ENCODE measurements around the gene ADARB1. TPM values are rescaled to one million over a fixed set of nuclear protein-coding genes. Genes with fewer than 3 reads are reported as not detected.
A peak's percentile ranks its signal among the peaks of the same experiment; 100 is the strongest.

ADARB1 gene
- total RNA-seq, 1 experiment from 2014 or later: 31.9 TPM

DNA sequence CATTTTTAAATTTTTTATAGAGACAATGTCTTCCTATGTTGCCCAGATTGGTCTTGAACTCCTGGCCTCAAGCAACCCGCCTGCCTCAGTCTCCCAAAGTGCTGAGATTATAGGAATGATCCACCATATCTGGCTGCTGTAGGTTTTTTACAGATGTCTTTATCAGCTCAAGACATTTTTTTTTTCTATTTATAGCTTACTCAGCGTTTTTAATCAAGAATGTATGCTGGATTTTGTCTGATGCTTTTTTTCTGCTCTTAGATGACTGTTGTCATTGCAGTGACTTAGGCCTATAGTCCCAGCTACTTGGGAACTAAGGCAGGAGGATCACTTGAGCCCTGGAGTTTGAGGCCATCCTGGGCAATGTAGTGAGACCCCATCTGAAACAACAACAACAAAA is 140.8 kb downstream of the ADARB1 start:
- DNase-seq (ENCODE audit: low spot score): no peak
- ChIA-PET POLR2A (ENCODE audit: low non-redundant PET) (no interaction called here), CTCF (no interaction called here)
- Histone ChIP-seq H3K27ac (ENCODE audit: low read depth, low read length, poor library complexity, severe bottlenecking) (no peak overlapping the region), H3K9me3 (ENCODE audit: low read depth, low read length, poor library complexity, severe bottlenecking) (peaks cover 15% of the 10 kb centered on the region), H3K36me3 (ENCODE audit: insufficient read depth, low read length, poor library complexity, severe bottlenecking) (no peaks in the 10 kb centered on the region), H3K27me3 (replicated peaks; ENCODE audit: insufficient read depth, low read depth, low read length, poor library complexity) (no peaks in the 10 kb centered on the region), H3K4me1 (ENCODE audit: insufficient read depth, low read length, poor library complexity, severe bottlenecking) (peaks cover 6% of the 10 kb centered on the region), H3K4me3 (ENCODE audit: low read depth, low read length, poor library complexity, severe bottlenecking) (no peak overlapping the region)
- intact Hi-C loops (cut with micrococcal nuclease; ENCODE audit: unreplicated experiment): no loop called here
- TF ChIP-seq EZH2 (IDR thresholded peaks at IDR 0.05; ENCODE audit: borderline replicate concordance, low read depth, low read length, poor library complexity, severe bottlenecking): no peak
- TF ChIP-seq, protein P1, sequence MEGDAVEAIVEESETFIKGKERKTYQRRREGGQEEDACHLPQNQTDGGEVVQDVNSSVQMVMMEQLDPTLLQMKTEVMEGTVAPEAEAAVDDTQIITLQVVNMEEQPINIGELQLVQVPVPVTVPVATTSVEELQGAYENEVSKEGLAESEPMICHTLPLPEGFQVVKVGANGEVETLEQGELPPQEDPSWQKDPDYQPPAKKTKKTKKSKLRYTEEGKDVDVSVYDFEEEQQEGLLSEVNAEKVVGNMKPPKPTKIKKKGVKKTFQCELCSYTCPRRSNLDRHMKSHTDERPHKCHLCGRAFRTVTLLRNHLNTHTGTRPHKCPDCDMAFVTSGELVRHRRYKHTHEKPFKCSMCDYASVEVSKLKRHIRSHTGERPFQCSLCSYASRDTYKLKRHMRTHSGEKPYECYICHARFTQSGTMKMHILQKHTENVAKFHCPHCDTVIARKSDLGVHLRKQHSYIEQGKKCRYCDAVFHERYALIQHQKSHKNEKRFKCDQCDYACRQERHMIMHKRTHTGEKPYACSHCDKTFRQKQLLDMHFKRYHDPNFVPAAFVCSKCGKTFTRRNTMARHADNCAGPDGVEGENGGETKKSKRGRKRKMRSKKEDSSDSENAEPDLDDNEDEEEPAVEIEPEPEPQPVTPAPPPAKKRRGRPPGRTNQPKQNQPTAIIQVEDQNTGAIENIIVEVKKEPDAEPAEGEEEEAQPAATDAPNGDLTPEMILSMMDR (conservative IDR thresholded peaks at IDR 0.05; ENCODE audit: low read depth, low read length): no peak
- BruUV-seq (replicated peaks): no TSS peak

DNA sequence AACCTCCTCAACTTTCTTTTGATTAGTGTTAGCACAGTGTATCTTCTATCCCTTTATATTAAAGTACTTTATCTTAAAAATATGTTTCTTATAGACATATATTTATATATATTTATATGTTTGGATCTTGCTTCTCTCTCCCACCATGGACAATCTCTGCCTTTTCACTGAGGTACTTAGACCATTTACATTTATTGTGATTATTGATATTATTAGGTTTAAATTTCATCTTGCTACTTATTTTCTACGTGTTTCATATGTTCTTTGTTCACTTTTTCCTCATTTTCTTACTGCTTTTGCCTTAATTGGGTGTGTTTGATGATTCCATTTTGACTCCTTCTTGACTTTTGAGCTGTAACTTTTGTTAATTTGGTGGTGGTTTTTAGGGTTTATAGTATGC is 142.6 kb downstream of the ADARB1 start:
- CTCF ChIA-PET: no interaction called here

DNA sequence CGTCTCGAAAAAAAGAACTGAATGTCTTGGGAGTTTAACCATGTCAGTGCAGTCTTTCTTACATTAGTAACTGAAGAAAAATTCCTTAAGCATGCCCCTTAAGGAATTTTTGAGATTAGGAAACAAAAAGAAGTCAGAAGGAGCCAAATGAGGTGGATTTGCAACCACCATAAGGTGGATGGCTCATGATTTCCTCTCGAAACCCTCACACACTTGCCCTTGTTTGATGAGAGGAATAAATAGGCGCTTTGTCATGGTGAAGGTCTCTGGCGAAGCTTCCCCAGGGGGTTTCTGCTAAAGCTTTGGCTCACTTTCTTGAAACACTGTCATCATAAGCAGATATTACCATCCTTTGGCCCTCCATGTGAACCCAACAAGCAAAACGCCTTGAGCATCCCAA is 145.1 kb downstream of the ADARB1 start:
- POLR2A ChIA-PET (ENCODE audit: low non-redundant PET): no interaction called here
- no TSS peak for BruUV-seq (replicated peaks)
- H3K4me1 ChIP-seq (ENCODE audit: insufficient read depth, low read length, poor library complexity, severe bottlenecking): peaks cover 6% of the 10 kb centered on the region
- CTCF ChIA-PET: interaction anchor here (0.7 kb wide), 1 partner anchor 106 kb away, joined by 4 read pairs; no protein-coding TSS in a partner anchor
- H3K36me3 ChIP-seq (ENCODE audit: insufficient read depth, low read length, poor library complexity, severe bottlenecking): no peaks in the 10 kb centered on the region
- H3K27me3 ChIP-seq (replicated peaks; ENCODE audit: insufficient read depth, low read depth, low read length, poor library complexity): no peaks in the 10 kb centered on the region
- peaks cover 15% of the 10 kb centered on the region for H3K9me3 ChIP-seq (ENCODE audit: low read depth, low read length, poor library complexity, severe bottlenecking)
- no peak for TF ChIP-seq EZH2 (IDR thresholded peaks at IDR 0.05; ENCODE audit: borderline replicate concordance, low read depth, low read length, poor library complexity, severe bottlenecking)
- TF ChIP-seq, protein P1 (conservative IDR thresholded peaks at IDR 0.05; ENCODE audit: low read depth, low read length): no peak
- H3K27ac ChIP-seq (ENCODE audit: low read depth, low read length, poor library complexity, severe bottlenecking): peak overlapping the region; percentile 44
- no peak overlapping the region for H3K4me3 ChIP-seq (ENCODE audit: low read depth, low read length, poor library complexity, severe bottlenecking)
- intact Hi-C loops (cut with micrococcal nuclease; ENCODE audit: unreplicated experiment): no loop called here
- DNase-seq (ENCODE audit: low spot score): no peak

More for the DNA sequence above, 142.6 kb downstream of the ADARB1 start:
- Histone ChIP-seq H3K9me3 (ENCODE audit: low read depth, low read length, poor library complexity, severe bottlenecking) (peaks cover 15% of the 10 kb centered on the region), H3K36me3 (ENCODE audit: insufficient read depth, low read length, poor library complexity, severe bottlenecking) (no peaks in the 10 kb centered on the region), H3K27me3 (replicated peaks; ENCODE audit: insufficient read depth, low read depth, low read length, poor library complexity) (no peaks in the 10 kb centered on the region), H3K4me3 (ENCODE audit: low read depth, low read length, poor library complexity, severe bottlenecking) (no peak overlapping the region), H3K27ac (ENCODE audit: low read depth, low read length, poor library complexity, severe bottlenecking) (no peak overlapping the region), H3K4me1 (ENCODE audit: insufficient read depth, low read length, poor library complexity, severe bottlenecking) (peaks cover 6% of the 10 kb centered on the region)
- BruUV-seq (replicated peaks): no TSS peak
- TF ChIP-seq, protein P1 (conservative IDR thresholded peaks at IDR 0.05; ENCODE audit: low read depth, low read length): no peak
- no peak for TF ChIP-seq EZH2 (IDR thresholded peaks at IDR 0.05; ENCODE audit: borderline replicate concordance, low read depth, low read length, poor library complexity, severe bottlenecking)
- no peak for DNase-seq (ENCODE audit: low spot score)
- intact Hi-C loops (cut with micrococcal nuclease; ENCODE audit: unreplicated experiment): no loop called here
- POLR2A ChIA-PET (ENCODE audit: low non-redundant PET): no interaction called here
